Activated T-cell treated with anti-CD3 and anti-CD28 coated beads for 24 hours (primary cell): ENCODE measurements around the gene PDYN.

Source experiments
- DNase-seq: peaks from one replicate; pipeline ENCODE4 v3.0.0-alpha.2; 2020; ENCODE audit warnings: low read depth

Gene PDYN

GRCh38 chr20:1951436-1952115, 42.3 kb downstream of the PDYN start:
- DNase-seq, result no peak

- no peak for DNase-seq
Observed at GRCh38 chr20:1950836-1951235, 43.0 kb downstream of the PDYN start.

GRCh38 chr20:1949347-1950100, 44.3 kb downstream of the PDYN start:
- no peak for DNase-seq

GRCh38 chr20:1947535-1947846, 46.4 kb downstream of the PDYN start:
- DNase-seq, result no peak

GRCh38 chr20:1946762-1947534, 46.9 kb downstream of the PDYN start:
- no peak for DNase-seq

- no peak for DNase-seq
Observed at GRCh38 chr20:1946442-1946761, 47.5 kb downstream of the PDYN start.

- no peak for DNase-seq
Observed at GRCh38 chr20:1945660-1946059, 48.2 kb downstream of the PDYN start.

- DNase-seq, result no peak
Observed at GRCh38 chr20:1945134-1945618, 48.7 kb downstream of the PDYN start.

- DNase-seq, result no peak
Observed at GRCh38 chr20:1944345-1945091, 49.3 kb downstream of the PDYN start.

GRCh38 chr20:1943275-1944002, 50.4 kb downstream of the PDYN start:
- DNase-seq, result no peak

GRCh38 chr20:1942486-1943274, 51.2 kb downstream of the PDYN start:
- no peak for DNase-seq

GRCh38 chr20:1942061-1942460, 51.8 kb downstream of the PDYN start:
- no peak for DNase-seq

- DNase-seq, result no peak
Observed at GRCh38 chr20:1941226-1941625, 52.6 kb downstream of the PDYN start.

- no peak for DNase-seq
Observed at GRCh38 chr20:1940581-1940980, 53.3 kb downstream of the PDYN start.

- no peak for DNase-seq
Observed at GRCh38 chr20:1939270-1939595, 54.6 kb downstream of the PDYN start.

- no peak for DNase-seq
Observed at GRCh38 chr20:1938464-1939269, 55.2 kb downstream of the PDYN start.

GRCh38 chr20:1937316-1937976, 56.4 kb downstream of the PDYN start:
- no peak for DNase-seq

GRCh38 chr20:1935696-1936366, 58.0 kb downstream of the PDYN start:
- DNase-seq, result no peak
